IPS DF 4.7 (cell line): ENCODE measurements around the gene IFT43.

ENCODE experiments used
- DNase-seq: peaks from one replicate; pipeline ENCODE4 v3.0.0-alpha.2; 2013; ENCODE audit warnings: low spot score; ENCODE audit errors: extremely low read depth

The IFT43 gene

DNA sequence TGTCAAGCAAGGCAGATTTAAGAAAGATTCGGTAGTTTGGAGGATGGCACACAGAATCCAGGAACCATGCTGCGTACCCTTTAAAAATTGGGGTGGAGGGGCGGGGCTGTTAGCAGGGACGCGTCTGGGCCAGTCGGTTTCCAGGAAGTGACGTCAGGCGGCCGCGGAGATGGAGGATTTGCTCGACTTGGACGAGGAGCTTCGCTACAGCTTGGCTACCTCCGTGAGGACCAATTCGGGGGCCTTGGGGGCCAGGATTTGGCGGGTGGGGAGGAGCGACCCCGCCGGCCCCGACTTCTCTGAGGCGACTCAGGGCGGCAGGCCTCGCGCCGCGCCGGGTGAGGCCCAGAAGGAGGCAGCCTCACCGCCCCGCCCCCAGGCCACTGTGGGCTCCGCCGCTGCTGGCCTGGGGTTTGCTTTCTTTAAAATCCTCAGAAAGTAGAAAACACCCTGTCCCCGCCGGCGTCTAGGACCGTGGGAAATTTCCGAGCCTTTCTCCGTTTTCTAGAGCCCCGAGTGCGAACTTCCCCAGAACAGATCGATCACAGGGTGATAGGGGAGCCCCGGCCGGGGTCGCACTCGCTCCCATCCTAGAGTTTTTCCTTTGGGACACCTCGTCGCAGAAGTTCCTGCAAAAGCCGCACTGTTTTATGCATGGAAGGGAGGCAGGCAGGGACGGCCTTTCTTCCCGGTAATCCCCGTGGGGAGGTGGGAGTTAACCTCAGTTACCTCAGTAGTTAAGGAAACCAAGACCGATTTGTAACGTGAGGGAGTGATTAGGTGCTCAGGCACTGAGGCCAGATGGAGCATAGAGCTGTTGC is at the start of gene IFT43:
Gene IFT43 (plus strand): TSS at position 146 of the 821 bp plus-strand sequence. CDS start 24 bp downstream, at position 170.
- no peak for DNase-seq

DNA sequence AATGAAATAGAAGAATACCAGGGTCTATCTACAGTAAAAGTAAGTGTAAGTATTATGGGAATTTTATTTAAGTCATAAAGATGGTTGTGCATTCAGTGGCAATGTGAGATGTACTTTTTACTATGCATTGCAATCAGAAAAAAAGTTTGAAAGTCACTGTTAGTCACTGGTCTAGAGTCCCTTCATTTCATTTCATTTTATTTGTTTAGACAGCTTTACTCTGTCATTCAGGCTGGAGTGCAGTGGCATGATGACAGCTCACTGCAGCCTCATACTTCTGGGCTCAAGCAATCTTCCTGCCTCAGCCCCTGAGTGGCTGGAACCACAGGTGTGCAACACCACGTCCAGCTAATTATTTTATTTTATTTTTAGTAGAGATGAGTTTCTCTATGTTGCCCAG is 46.4 kb upstream of the IFT43 start:
- no peak for DNase-seq

DNA sequence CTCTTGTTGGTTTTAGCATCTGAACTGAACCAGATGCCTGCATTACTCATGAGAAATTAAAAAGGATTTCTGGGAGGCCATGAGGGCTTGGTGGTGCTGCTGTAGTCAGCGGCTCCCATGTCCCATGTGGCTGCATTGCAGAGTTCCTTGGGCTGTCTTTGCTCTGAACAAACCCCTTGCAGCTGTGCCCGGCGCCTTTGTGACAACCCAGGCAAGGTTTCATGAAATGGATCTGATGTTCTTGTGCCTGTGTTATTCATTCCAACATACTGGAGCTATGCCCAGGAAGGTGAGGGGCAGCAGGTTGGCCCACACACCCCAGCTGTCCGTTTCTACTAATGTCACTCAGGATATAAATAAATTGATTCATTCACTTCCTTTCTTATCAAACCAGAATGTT is 44.5 kb upstream of the IFT43 start:
- no peak for DNase-seq

DNA sequence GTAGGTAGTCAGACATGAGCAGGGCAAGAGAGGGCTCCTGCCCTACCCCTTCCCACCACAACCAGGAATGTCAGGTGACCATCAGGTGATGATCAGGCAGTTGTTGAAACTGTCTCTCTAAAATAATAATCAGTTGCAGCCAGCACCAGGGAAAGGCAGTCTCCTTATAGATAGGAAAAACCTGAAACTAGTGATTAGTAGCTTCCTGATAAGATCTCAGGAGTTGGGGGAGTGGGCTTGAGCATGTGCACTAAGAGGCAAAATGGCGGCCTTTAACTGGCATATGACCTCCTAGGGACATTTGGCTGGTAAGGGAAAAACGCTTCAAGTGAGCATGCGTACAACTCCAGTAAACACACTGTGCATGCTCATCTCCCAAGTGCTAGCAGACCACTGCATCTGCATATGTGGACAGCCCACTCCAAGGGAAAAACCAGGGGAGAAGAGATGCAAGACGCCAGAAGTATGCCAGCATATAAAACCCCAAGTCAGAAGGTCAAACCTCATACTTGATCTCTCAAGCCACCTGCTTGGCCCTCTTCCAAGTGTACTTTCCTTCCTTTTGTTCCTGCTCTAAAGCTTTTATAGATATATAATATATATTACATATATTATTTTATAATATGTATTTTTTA is 40.8 kb upstream of the IFT43 start:
- DNase-seq, result no peak

DNA sequence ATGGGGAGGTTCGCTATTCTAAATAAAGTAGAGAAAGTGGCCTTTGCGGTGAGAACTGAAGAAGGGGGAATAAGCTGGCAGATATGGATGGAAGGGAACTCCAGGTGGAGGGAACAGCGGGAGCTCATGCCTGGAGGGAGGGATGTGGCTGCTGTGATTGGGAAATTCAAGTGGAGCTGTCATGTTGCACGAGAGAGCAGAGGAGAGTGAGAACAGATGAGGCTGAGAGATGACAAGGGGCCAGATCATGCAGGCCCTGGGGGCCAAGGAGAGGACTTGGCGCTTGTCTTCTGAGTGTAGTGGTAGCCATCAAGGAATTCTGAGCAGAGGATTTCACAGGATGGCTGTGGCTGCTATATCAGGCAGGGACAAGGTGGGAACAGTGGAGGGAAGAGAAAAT is 38.8 kb upstream of the IFT43 start:
- DNase-seq, result no peak

DNA sequence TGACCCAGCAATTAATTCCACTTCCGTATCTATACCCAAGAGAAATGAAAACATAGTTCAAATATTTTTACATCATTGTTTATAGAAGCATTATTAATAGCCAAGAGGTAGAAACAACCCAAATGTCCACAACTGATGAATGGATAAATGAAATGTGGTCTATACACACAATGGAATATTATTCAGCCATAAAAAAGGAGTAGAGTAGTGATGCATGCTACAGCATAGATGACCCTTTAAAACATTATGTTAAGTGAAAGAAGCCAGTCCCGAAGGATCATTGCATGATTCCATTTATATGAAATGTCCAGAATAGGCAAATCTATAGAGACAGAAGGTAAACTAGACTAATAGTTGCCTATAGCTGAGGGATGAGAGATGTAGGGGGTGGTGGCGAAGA is 33.1 kb upstream of the IFT43 start:
- DNase-seq, result no peak

DNA sequence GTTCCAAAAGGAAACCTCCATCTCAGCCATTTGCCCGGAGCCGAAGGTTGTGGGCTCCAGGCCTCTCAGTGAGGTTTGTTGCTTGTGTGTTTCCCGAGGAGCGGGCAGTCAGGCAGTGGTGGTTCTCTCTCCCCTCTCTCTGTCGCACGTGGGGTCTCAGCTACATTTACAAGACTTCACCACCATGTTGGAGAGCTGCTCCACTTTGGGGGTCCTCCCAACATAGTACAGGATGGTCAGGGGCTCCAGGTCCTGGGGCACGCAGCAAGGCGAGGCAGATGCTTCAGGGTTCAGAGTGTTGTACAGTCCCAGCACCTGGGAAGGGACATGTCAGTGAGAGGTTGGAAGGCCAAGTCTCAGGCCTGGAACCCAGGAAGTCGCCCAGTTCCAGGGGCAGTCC is 26.5 kb upstream of the IFT43 start:
- no peak for DNase-seq

DNA sequence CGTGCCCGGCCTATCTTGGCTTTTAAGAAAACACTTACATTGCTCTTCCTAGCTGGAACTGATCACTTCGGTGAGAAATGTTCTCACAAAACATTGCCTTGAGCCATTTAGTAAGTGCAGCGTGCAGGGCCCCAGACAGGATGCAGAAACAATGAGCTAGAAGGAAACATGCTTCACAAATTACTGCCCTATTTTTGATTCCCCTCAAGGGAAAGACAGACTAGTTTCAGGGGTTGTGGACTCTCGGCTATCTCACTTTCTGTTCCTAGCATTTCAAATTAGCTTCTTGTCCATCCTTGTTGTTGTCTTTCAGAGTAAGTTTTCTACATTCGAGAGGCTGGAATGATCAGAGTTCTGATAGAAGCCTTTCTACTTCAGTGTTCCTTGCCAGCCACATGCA is 25.3 kb upstream of the IFT43 start:
- DNase-seq, result no peak

DNA sequence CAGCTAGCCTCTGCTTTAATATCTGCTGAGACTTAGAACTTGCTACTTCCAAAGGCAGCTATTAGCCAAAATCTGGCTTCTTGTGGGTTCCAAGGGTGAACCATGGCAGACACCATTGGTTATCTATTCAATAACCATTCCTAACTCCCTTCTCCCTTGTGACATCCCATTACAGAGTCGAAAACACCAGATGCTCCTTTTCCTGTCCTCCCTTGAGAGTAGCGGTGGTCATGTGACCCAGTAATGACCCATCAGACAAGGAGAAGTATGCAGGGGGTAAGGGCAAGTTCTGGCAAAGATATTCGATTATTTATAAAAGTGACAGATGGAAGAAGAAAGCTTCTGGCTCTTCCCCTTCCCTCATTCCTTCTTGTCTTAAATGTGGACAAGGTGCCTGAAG is 23.9 kb upstream of the IFT43 start:
- DNase-seq, result no peak

DNA sequence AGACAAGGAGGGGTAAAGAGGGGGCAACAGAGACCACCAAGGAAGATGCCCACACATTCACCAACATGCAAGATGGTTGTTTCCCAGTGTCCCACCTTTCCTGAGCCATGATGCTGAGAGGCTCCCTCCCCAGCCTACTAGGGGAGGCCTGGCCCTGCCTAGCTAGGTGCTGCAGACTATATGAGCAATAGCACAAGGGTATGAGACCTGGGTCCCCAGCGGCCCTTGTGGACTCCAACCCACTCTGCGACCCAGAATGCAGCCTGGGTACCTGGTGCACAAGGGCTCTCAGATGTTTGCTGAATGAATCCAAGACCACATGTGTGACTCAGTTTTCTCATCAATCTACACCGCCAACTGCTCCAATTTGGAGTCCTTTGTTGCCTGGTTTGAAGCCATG is 17.7 kb upstream of the IFT43 start:
- no peak for DNase-seq

DNA sequence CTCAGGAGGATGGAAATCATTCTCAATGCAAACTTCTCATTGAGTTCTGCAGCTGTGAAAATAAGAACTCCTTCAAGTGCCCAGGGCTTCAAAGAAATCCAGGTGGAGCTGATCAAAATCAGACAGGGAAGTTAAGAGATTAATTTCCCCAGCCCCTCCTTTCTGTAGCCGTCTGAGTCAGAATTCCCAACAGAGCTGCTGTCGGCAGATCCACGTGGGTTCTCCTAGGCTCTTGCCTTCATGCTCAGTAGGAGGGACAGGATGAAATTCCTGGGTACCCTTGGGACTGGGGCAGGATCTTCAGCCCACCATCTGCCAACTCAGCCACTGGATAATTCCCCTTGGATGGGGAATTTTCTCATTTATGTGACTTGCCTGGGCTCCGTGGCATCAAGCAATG is 17.1 kb upstream of the IFT43 start:
- no peak for DNase-seq

DNA sequence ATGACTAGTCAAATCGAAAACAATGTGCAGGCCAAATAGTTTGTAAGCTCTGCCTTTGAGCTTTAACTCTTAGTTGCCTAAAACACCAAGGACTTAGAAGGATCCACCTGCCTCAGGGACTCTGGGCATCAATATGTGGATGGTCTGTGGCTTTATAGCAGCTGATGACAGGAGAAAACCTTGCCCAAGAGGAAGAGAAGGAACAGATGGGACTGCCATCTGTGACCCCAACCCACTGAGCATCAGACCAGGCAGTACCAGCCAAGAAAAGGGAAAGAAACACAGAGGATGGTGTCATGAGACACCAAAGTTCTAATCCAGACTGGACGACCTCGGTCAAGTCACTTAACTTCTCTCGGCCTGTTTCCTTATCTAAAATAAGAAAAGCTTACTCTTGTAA is 16.4 kb upstream of the IFT43 start:
- no peak for DNase-seq

DNA sequence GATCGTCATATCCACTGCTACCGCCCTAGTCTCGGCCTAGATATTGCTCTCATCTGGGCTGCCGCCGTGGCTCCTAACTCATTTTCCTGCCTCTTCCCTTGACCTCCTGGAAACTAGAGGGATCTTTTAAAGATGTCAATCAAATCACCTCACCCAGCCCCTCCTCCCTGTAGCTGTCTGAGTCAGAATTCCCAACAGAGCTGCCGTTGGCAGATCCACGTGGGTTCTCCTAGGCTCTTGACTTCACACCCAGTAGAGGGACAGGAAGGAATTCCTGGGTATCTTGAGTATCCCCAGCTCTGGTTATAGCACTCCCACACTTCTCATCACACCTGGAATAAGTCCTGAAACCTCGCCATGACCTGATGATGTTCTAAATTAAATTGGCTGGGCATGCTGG is 15.7 kb upstream of the IFT43 start:
- no peak for DNase-seq

DNA sequence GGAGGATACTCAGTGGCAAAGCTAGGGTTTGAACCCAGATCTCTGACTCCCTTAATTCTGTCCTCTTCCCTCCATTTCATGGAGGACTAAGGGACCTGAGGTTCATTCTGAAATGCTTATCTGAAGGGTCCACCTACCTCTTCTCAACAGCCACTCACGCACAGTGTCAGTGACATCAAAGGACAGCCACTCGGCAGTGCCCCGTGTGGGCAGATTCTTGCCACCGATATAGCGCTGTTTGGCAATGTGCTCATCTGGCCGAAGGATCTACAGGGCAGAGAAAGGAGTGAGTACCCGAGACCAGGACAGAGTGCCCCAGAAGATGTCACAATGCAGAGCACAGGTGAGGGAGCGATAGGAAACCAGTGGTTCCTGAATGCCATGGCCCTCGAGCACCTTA is 14.6 kb upstream of the IFT43 start:
- no peak for DNase-seq

DNA sequence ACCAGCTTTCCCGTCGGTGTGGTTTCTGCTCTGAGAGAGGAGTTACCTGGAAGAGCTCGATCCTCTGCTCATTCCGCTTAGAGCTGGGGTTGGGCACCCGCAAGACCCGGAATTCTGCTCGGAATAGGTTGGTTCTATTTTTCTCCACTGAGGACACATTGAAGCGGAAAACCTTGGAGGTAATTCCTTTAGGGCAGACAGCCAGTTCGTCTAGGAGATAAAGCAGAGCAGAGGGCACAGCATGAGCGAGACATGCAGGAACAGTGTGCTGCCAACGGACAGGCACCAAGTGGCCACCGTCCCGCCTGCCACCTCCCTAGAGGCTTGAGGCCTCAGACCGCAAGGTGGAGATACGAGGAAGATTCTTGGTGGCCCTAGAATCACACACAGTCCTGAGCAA is 14.1 kb upstream of the IFT43 start:
- no peak for DNase-seq

DNA sequence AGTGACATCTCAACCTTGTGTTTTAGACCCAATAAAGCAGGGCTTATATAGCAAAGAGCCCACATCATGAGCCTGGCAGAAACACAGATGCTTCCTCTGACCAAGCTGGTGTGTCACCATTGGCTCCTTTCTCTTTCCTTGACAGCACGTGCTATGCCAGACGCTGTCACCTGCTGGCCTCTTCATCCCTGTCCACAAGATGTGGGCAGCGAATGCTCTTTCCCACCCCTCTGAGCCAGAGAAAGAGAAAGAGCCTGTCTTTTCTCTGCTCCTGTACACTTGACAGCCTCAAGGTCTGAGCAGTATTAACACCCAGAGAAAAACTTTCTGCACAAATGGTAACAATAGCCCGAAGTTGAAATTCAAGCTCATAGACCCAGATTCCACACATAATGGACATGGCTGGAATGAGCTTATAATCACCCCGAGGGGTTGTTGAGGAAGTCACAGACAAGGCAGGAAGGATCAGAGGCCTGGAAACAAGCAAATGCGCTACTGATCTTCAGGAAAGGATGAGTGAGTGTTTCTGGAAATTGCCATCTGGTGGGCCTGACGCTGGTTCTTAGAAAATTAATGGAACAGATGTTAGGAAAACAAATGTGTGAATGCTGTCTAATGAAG is 12.7 kb upstream of the IFT43 start:
- no peak for DNase-seq

DNA sequence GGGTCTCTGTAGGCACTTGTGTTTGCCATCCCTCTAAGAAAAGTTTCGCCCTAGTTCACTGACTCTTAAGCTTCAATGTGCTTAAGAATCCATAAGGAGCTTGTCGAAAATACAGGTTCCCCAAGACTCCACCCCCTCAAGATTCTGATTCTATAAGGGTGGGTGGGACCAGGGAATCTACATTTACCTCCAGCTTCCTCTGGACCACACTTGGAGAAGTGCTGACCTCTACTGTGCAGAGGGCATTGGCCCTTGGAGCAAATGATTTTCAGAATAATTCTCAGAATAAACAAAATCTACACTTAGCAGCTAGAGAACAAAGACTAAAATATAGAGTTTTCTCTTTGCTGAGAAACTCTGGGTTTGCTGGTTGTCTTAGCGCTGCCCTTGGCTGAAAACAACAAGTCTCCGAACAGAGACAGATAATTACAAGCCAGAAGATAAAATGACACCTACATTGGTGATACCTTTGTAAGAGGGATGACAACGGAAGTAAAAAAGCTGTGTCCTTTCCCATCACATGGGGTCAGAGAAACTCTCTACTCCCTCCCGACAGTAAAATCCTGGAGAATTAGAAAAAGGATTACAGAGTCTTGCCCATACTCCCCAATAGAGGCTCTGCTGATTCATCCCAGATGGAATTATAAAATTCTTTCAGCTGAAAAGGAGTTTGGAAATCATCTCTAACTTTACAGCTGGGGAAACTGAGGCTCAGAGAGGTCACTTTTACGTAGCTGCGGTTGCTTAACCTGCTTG is 8.6 kb upstream of the IFT43 start:
- DNase-seq, result no peak

DNA sequence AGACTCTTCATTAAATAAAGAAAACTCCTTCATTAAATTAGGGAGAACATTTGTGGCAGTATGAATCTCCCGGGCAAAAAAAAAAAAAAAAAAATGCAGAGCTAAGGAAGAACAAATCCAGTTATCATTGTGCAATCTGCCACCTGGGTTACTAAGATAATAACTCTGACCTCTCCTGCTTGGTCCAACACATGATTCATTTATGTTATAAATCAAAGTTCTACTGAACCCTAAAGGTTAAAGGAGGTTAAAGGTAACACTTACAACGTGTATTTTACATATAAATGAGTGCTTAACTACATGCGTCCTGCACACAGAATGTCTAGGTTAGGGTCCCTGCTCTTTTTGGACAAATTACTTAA is 8.0 kb upstream of the IFT43 start:
- no peak for DNase-seq

DNA sequence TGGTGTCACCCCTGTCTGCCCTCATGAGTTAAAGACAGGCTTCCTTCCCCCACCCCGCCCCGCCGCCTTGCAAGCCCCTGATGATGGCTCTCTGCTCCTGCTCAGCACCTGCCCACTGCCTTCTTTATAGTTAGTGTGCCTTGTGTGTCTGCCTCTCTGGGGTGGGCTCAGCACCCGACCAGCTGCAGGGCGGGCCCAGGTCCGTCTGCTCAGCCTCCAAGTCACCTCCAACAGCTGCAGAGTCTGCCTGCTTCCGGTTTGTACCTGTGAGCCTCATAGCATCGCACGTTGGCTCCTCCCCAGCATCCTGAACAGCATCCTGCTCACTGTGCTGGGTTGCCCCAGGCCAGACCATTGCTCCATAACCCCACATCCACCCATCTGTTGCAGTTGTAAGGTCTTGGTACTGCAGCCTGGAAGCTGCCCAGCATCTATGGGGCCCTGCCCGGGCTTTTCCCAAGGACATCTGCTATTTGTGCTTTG is 7.3 kb upstream of the IFT43 start:
- no peak for DNase-seq

DNA sequence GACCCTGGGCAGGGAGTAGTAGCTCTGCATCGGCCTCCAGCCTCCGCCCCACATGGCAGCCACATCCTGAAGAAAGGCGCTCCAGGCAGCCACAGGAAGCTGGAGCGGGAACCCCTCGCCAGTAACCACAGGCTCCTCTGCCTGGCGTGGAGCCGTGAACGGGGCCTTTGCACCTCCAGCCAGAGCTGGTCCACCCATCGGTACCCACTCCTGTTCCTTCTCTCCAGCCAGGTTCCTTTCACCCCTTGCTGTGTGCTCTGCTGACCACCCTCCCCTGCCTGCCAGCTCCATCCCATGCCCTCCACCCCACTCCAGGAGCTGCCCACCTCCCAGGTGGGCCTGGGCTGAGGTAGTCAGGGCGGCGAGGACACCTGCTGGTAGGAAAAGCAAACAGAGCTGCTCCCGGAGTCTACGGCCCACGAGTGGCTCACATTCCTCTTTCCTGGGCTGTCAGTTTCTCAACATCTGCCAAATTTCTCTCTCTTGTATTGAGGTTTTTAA is 6.4 kb upstream of the IFT43 start:
- no peak for DNase-seq

DNA sequence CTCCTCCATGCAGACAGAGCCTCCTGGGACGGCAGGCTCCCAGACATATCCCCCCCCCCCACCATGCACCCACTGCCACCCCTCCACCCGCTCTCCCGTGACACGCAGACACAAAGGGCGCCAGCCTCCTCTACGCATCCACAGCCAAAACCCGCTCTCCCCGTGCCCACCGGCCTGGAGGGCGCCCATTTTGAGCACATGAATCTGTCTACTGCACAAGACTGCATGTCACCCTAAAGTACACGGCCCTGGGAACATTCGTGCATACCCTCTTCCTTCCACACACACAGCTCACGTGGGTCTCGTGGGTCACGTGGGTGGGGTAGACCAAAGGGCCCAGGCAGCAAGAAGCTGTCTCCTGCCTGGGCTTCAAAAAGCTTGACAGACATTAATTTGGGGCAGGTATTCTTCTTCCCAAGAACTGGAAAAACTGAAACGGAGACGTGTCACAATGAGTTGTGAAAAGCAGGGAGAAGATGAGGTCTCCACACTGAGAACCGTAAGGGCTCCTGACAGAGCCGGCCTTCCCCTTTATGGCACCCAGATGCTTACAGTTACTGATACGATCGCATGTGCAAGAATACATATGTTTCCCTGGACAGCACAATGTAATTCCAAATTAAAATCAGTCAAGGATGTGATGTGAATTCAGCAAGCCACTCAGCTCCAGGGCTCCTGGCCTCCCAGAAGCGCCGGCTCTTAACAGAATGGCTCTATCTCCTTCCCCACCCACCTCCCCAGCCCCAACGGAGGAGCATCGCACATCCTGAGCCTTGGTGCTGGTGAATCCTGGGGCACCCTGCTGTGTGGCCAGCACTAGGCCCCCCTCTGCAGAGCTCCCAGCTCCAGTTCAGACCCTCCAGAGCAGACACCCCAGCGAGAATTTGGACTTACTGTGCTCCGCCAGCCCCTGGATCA is 5.7 kb upstream of the IFT43 start:
- no peak for DNase-seq
